SK-N-SH (cell line): Measurements from ENCODE around the gene LEPR.

Source experiments
- CTCF ChIP-seq: fragments of 200-600 bp; sonication (generic); IDR thresholded peaks from 2 replicates; pipeline ENCODE4 v1.6.1; 2017; ENCODE audit warnings: antibody characterized with exemption, mild to moderate bottlenecking, moderate library complexity
- EP300 ChIP-seq, 2 experiments: IDR thresholded peaks; 2 replicates each; pipeline versions ENCODE4 v1.4.0 to v1.6.1; 2012; ENCODE audit warnings: borderline replicate concordance in 1 of 2, low read depth in 1 of 2, low read length in 1 of 2
- EZH2phosphoT487 ChIP-seq: fragments of 200-600 bp; sonication (generic); IDR thresholded peaks from 2 replicates; pipeline ENCODE4 v1.6.1; 2017; ENCODE audit warnings: low read depth, mixed run types, mild to moderate bottlenecking, antibody characterized with exemption, moderate library complexity, borderline replicate concordance
- NRF1 ChIP-seq: IDR thresholded peaks from 2 replicates; pipeline ENCODE4 v1.6.1; 2012; ENCODE audit warnings: low read depth, mild to moderate bottlenecking, low read length
- TAF1 ChIP-seq: IDR thresholded peaks from 2 replicates; pipeline ENCODE4 v1.6.1; 2012; ENCODE audit warnings: low read depth, mild to moderate bottlenecking, low read length, moderate library complexity, borderline replicate concordance

GRCh38 chr1:65421351-65422025, 1.0 kb downstream of the LEPR start:
- no peak for TF ChIP-seq EP300 (IDR thresholded peaks at IDR 0.05; ENCODE audit: borderline replicate concordance in 1 of 2, low read depth in 1 of 2, low read length in 1 of 2)
- no peak for TF ChIP-seq CTCF
- no peak for TF ChIP-seq EZH2phosphoT487
- no peak for TF ChIP-seq NRF1
- no peak for TF ChIP-seq TAF1
